GM23338 (cell line): ENCODE data around the gene UBE2R2.

Source experiments
- CREB1 ChIP-seq: fragments of 250-450 bp; sonication (Bioruptor Pico); IDR thresholded peaks from 2 replicates; pipeline ENCODE4 v1.5.0; 2020; ENCODE audit warnings: low read depth, mild to moderate bottlenecking, moderate library complexity
- CTCF ChIP-seq, 2 experiments: fragments of 200-600 bp in 1 of 2; sonication (generic) in 1 of 2; conservative IDR thresholded peaks; 2 replicates each; pipeline versions ENCODE4 v1.5.1 to v1.6.1; 2016 to 2017; ENCODE audit warnings: antibody characterized with exemption in 2 of 2, low read depth in 2 of 2, mild to moderate bottlenecking in 2 of 2, moderate library complexity in 1 of 2
- ETS1 ChIP-seq: IDR thresholded peaks from 2 replicates; pipeline ENCODE4 v1.6.1; 2016; ENCODE audit warnings: antibody characterized with exemption
- EZH2 ChIP-seq: fragments of 200-600 bp; sonication (generic); IDR thresholded peaks from one replicate; pipeline ENCODE4 v1.8.0; 2017; ENCODE audit warnings: antibody characterized with exemption, mild to moderate bottlenecking, low read depth; ENCODE audit not compliant: unreplicated experiment
- EZH2phosphoT487 ChIP-seq: fragments of 200-600 bp; sonication (generic); IDR thresholded peaks from one replicate; pipeline ENCODE4 v1.8.1; 2018; ENCODE audit warnings: antibody characterized with exemption; ENCODE audit not compliant: unreplicated experiment
- JUNB ChIP-seq: IDR thresholded peaks from one replicate; pipeline ENCODE4 v1.6.1; 2016; ENCODE audit warnings: antibody characterized with exemption; ENCODE audit not compliant: unreplicated experiment
- NANOG ChIP-seq: IDR thresholded peaks from 2 replicates; pipeline ENCODE4 v1.6.1; 2016; ENCODE audit warnings: antibody characterized with exemption, borderline replicate concordance
- POLR2AphosphoS5 ChIP-seq: IDR thresholded peaks from 2 replicates; pipeline ENCODE4 v1.6.1; 2016; ENCODE audit warnings: antibody characterized with exemption, low read depth
- REST ChIP-seq: IDR thresholded peaks from one replicate; pipeline ENCODE4 v1.6.1; 2018; ENCODE audit warnings: antibody characterized with exemption; ENCODE audit not compliant: unreplicated experiment
- STAT1 ChIP-seq: IDR thresholded peaks from one replicate; pipeline ENCODE4 v1.6.1; 2016; ENCODE audit warnings: antibody characterized with exemption; ENCODE audit not compliant: unreplicated experiment
- ZNF114 ChIP-seq: fragments of 250-450 bp; sonication (Bioruptor Pico); IDR thresholded peaks from 2 replicates; pipeline ENCODE4 v1.5.0; 2020; ENCODE audit warnings: mild to moderate bottlenecking, moderate library complexity
- ZNF331 ChIP-seq: fragments of 250-450 bp; sonication (Bioruptor Pico); IDR thresholded peaks from 2 replicates; pipeline ENCODE4 v1.5.0; 2020; ENCODE audit warnings: low read depth, mild to moderate bottlenecking, moderate library complexity
- ZNF462 ChIP-seq: fragments of 250-450 bp; sonication (Bioruptor Pico); IDR thresholded peaks from 2 replicates; pipeline ENCODE4 v1.5.0; 2020; ENCODE audit warnings: mild to moderate bottlenecking, moderate library complexity

- TF ChIP-seq EZH2phosphoT487, result no peak
- no peak for TF ChIP-seq CTCF (conservative IDR thresholded peaks at IDR 0.05; ENCODE audit: low read depth in 2 of 2)
- no peak for TF ChIP-seq ETS1
- no peak for TF ChIP-seq JUNB
- no peak for TF ChIP-seq CREB1 (CRISPR knock-in tag)
- TF ChIP-seq EZH2, result no peak
- TF ChIP-seq POLR2AphosphoS5, result no peak
- no peak for TF ChIP-seq ZNF462
- no peak for TF ChIP-seq REST
- TF ChIP-seq ZNF331 (CRISPR knock-in tag), result no peak
- TF ChIP-seq ZNF114 (CRISPR knock-in tag), result no peak
- no peak for TF ChIP-seq NANOG
- no peak for TF ChIP-seq STAT1
These were observed 45.0 kb downstream of the UBE2R2 start for GRCh38 chr9:33861917-33862453.
